Measurements from ENCODE around the gene VTI1B. TPM values are rescaled to one million over a fixed set of nuclear protein-coding genes. Genes with fewer than 3 reads are reported as not detected.

The VTI1B gene
- total RNA-seq, 1 donor from 2014 or later: 195 TPM

GRCh38 chr14:67680121-67680602 is 5.7 kb upstream of the VTI1B start:
- DNase-seq (ENCODE audit: low spot score): no peak

GRCh38 chr14:67679006-67679405 is 4.6 kb upstream of the VTI1B start:
- DNase-seq (ENCODE audit: low spot score): no peak

GRCh38 chr14:67675219-67675582 is 769 bp upstream of the VTI1B start:
- DNase-seq (ENCODE audit: low spot score): no peak

- peak; percentile 91 for DNase-seq (ENCODE audit: low spot score)
Measured at GRCh38 chr14:67674139-67674479, 323 bp downstream of the VTI1B start.

- no peak for DNase-seq (ENCODE audit: low spot score)
Measured at GRCh38 chr14:67673451-67673850, 981 bp downstream of the VTI1B start.

- no peak for DNase-seq (ENCODE audit: low spot score)
Measured at GRCh38 chr14:67668559-67668958, 5.9 kb downstream of the VTI1B start.

- no peak for DNase-seq (ENCODE audit: low spot score)
Measured at GRCh38 chr14:67666750-67667449, 7.5 kb downstream of the VTI1B start.

GRCh38 chr14:67665868-67666267 is 8.6 kb downstream of the VTI1B start:
- DNase-seq (ENCODE audit: low spot score): no peak

GRCh38 chr14:67663633-67664032 is 10.8 kb downstream of the VTI1B start:
- DNase-seq (ENCODE audit: low spot score): no peak

GRCh38 chr14:67653651-67654280 is 20.7 kb downstream of the VTI1B start:
- no peak for DNase-seq (ENCODE audit: low spot score)

GRCh38 chr14:67652189-67652588 is 22.2 kb downstream of the VTI1B start:
- DNase-seq (ENCODE audit: low spot score): no peak

GRCh38 chr14:67650694-67651093 is 23.7 kb downstream of the VTI1B start:
- no peak for DNase-seq (ENCODE audit: low spot score)

- no peak for DNase-seq (ENCODE audit: low spot score)
Measured at GRCh38 chr14:67650151-67650550, 24.3 kb downstream of the VTI1B start.

- DNase-seq (ENCODE audit: low spot score): no peak
Measured at GRCh38 chr14:67646131-67646530, 28.3 kb downstream of the VTI1B start.

- DNase-seq (ENCODE audit: low spot score): no peak
Measured at GRCh38 chr14:67645414-67645813, 29.0 kb downstream of the VTI1B start.

- no peak for DNase-seq (ENCODE audit: low spot score)
Measured at GRCh38 chr14:67644428-67644827, 30.0 kb downstream of the VTI1B start.

GRCh38 chr14:67643713-67644112 is 30.7 kb downstream of the VTI1B start:
- no peak for DNase-seq (ENCODE audit: low spot score)

- DNase-seq (ENCODE audit: low spot score): no peak
Measured at GRCh38 chr14:67641902-67642749, 32.3 kb downstream of the VTI1B start.

GRCh38 chr14:67641480-67641879 is 33.0 kb downstream of the VTI1B start:
- DNase-seq (ENCODE audit: low spot score): no peak

GRCh38 chr14:67638642-67639041 is 35.8 kb downstream of the VTI1B start:
- DNase-seq (ENCODE audit: low spot score): no peak

- no peak for DNase-seq (ENCODE audit: low spot score)
Measured at GRCh38 chr14:67636361-67636919, 38.0 kb downstream of the VTI1B start.
